BLaER1 treated with 17β-estradiol and CSF1 and Interleukin-3, amounts not matched to agents 10 nM and 100 nM (cell line): ENCODE results near the gene DIAPH2.
"Not testable (repeated sequence)": the region's sequence is repeated elsewhere in the genome, so short reads cannot be mapped to it uniquely, and the experiment has no call there.

Experiments
- H3K27ac ChIP-seq, 11 experiments: shearing (Covaris generic); formaldehyde crosslinking; 2 replicates each; pipeline ENCODE4 v1.8.1; 2022
- H3K27me3 ChIP-seq, 11 experiments: shearing (Covaris generic); formaldehyde crosslinking; 2 replicates each; pipeline ENCODE4 v1.8.1; 2022
- H3K36me3 ChIP-seq, 11 experiments: shearing (Covaris generic); formaldehyde crosslinking; 2 replicates each; pipeline ENCODE4 v1.8.1; 2022
- H3K4me1 ChIP-seq, 10 experiments: shearing (Covaris generic); formaldehyde crosslinking; 2 replicates each; pipeline ENCODE4 v1.8.1; 2022
- H3K4me2 ChIP-seq, 11 experiments: shearing (Covaris generic); formaldehyde crosslinking; 2 replicates each; pipeline ENCODE4 v1.8.1; 2022
- H3K4me3 ChIP-seq, 10 experiments: shearing (Covaris generic); formaldehyde crosslinking; 2 replicates each; pipeline ENCODE4 v1.8.1; 2022
- H3K9ac ChIP-seq, 11 experiments: shearing (Covaris generic); formaldehyde crosslinking; 2 replicates each; pipeline ENCODE4 v1.8.1; 2022
- H3K9me3 ChIP-seq, 11 experiments: shearing (Covaris generic); formaldehyde crosslinking; replicated peaks in 1 of 11; 2 replicates each; pipeline ENCODE4 v1.8.1; 2022
- H4K20me1 ChIP-seq, 11 experiments: shearing (Covaris generic); formaldehyde crosslinking; 2 replicates each; pipeline ENCODE4 v1.8.1; 2022
- Cebpa-rat ChIP-seq, 11 experiments: shearing (Covaris generic); IDR thresholded peaks; 2 replicates each; pipeline ENCODE4 v1.8.1; 2022

Gene DIAPH2

GRCh38 chrX:96721354-96721753 lies 36.7 kb downstream of the DIAPH2 start:
- peaks cover 0 to 25% (median 5%) of the 10 kb centered on the region in 11 experiments; a peak in 7 of 22 replicates for H4K20me1 ChIP-seq
- peak overlapping the region in 1 of 11 experiments; percentile 67; a peak in 3 of 22 replicates for H3K4me2 ChIP-seq

GRCh38 chrX:96722781-96723180 lies 38.1 kb downstream of the DIAPH2 start:
- H3K4me1 ChIP-seq, result peaks cover 0 to 42% (median 2%) of the 10 kb centered on the region in 10 experiments; a peak in 8 of 20 replicates
- H3K9me3 ChIP-seq, result peaks cover 18 to 25% (median 23%) of the 10 kb centered on the region in 11 experiments
- no peak overlapping the region for H3K4me3 ChIP-seq
- H3K27me3 ChIP-seq, result peaks cover 28 to 93% (median 84%) of the 10 kb centered on the region in 11 experiments; a peak in 21 of 22 replicates
- peaks cover 0 to 3% (median 0%) of the 10 kb centered on the region in 11 experiments; a peak in 1 of 22 replicates for H3K36me3 ChIP-seq
- H3K9ac ChIP-seq, result peak overlapping the region in 1 of 11 experiments; percentile 28; a peak in 1 of 22 replicates
- peaks cover 0 to 33% (median 6%) of the 10 kb centered on the region in 11 experiments; a peak in 7 of 22 replicates for H4K20me1 ChIP-seq
- no peak for TF ChIP-seq Cebpa-rat (IDR thresholded peaks at IDR 0.05)
- H3K27ac ChIP-seq, result peak overlapping the region in 3 of 11 experiments; percentile 55 to 64 (median 56); a peak in 7 of 22 replicates
- peak overlapping the region in 5 of 11 experiments; percentile 10 to 69 (median 50); a peak in 7 of 22 replicates for H3K4me2 ChIP-seq

More at GRCh38 chrX:96721354-96721753, 36.7 kb downstream of the DIAPH2 start:
- peaks cover 18 to 25% (median 23%) of the 10 kb centered on the region in 11 experiments for H3K9me3 ChIP-seq
- no peak overlapping the region for H3K9ac ChIP-seq
- H3K4me3 ChIP-seq, result no peak overlapping the region
- TF ChIP-seq Cebpa-rat (IDR thresholded peaks at IDR 0.05), result no peak
- H3K27me3 ChIP-seq, result peaks cover 25 to 90% (median 81%) of the 10 kb centered on the region in 11 experiments
- H3K4me1 ChIP-seq, result peaks cover 0 to 33% (median 2%) of the 10 kb centered on the region in 10 experiments; a peak in 8 of 20 replicates
- H3K27ac ChIP-seq, result no peak overlapping the region
- H3K36me3 ChIP-seq, result peaks cover 0 to 3% (median 0%) of the 10 kb centered on the region in 11 experiments; a peak in 1 of 22 replicates

- no peaks in the 10 kb centered on the region for H3K36me3 ChIP-seq
- peaks cover 0 to 32% (median 15%) of the 10 kb centered on the region in 11 experiments; a peak in 15 of 22 replicates for H4K20me1 ChIP-seq
- H3K9ac ChIP-seq, result no peak overlapping the region
- peaks cover 31 to 99% (median 87%) of the 10 kb centered on the region in 11 experiments; a peak in 21 of 22 replicates for H3K27me3 ChIP-seq
- no peak overlapping the region for H3K4me2 ChIP-seq
- no peak overlapping the region for H3K4me3 ChIP-seq
- H3K27ac ChIP-seq, result no peak overlapping the region
- no peak for TF ChIP-seq Cebpa-rat (IDR thresholded peaks at IDR 0.05)
- peaks cover 0 to 9% (median 0%) of the 10 kb centered on the region in 10 experiments; a peak in 2 of 20 replicates for H3K4me1 ChIP-seq
- no peaks in the 10 kb centered on the region for H3K9me3 ChIP-seq
These were observed 44.4 kb downstream of the DIAPH2 start for GRCh38 chrX:96729053-96729452.

GRCh38 chrX:96729868-96730643 lies 45.4 kb downstream of the DIAPH2 start:
- Histone ChIP-seq H3K4me3 (no peak overlapping the region), H3K4me1 (peaks cover 0 to 9% (median 0%) of the 10 kb centered on the region in 10 experiments; a peak in 2 of 20 replicates), H3K9ac (no peak overlapping the region), H3K27ac (no peak overlapping the region), H4K20me1 (peaks cover 0 to 39% (median 18%) of the 10 kb centered on the region in 11 experiments; a peak in 16 of 22 replicates), H3K36me3 (no peaks in the 10 kb centered on the region), H3K4me2 (no peak overlapping the region), H3K27me3 (peaks cover 37 to 98% (median 87%) of the 10 kb centered on the region in 11 experiments; a peak in 21 of 22 replicates), H3K9me3 (no peaks in the 10 kb centered on the region)
- TF ChIP-seq Cebpa-rat (IDR thresholded peaks at IDR 0.05), result no peak

GRCh38 chrX:96731000-96731399 lies 46.4 kb downstream of the DIAPH2 start:
- Histone ChIP-seq H3K27me3 (peaks cover 42 to 98% (median 84%) of the 10 kb centered on the region in 11 experiments; a peak in 21 of 22 replicates), H4K20me1 (peaks cover 0 to 39% (median 18%) of the 10 kb centered on the region in 11 experiments; a peak in 16 of 22 replicates)
- H3K4me2 ChIP-seq, H3K9me3 ChIP-seq, H3K4me1 ChIP-seq, H3K9ac ChIP-seq, H3K36me3 ChIP-seq, H3K27ac ChIP-seq, H3K4me3 ChIP-seq: not testable (repeated sequence)

GRCh38 chrX:96743367-96744073 lies 58.9 kb downstream of the DIAPH2 start:
- Histone ChIP-seq H3K9ac (no peak overlapping the region), H3K9me3 (no peaks in the 10 kb centered on the region), H3K27ac (no peak overlapping the region), H3K4me2 (no peak overlapping the region), H3K4me3 (no peak overlapping the region), H3K4me1 (no peaks in the 10 kb centered on the region), H4K20me1 (peaks cover 0 to 12% (median 0%) of the 10 kb centered on the region in 11 experiments; a peak in 6 of 22 replicates), H3K27me3 (peaks cover 75 to 97% (median 90%) of the 10 kb centered on the region in 11 experiments), H3K36me3 (peaks cover 0 to 53% (median 12%) of the 10 kb centered on the region in 11 experiments; a peak in 12 of 22 replicates)
- TF ChIP-seq Cebpa-rat (IDR thresholded peaks at IDR 0.05), result no peak

GRCh38 chrX:96752781-96753180 lies 68.1 kb downstream of the DIAPH2 start:
- Histone ChIP-seq H3K4me1 (no peaks in the 10 kb centered on the region), H3K4me2 (no peak overlapping the region), H3K9me3 (peaks cover 0 to 5% (median 0%) of the 10 kb centered on the region in 11 experiments; a peak in 3 of 22 replicates), H3K4me3 (no peak overlapping the region), H3K9ac (no peak overlapping the region), H4K20me1 (peaks cover 0 to 5% (median 0%) of the 10 kb centered on the region in 11 experiments; a peak in 2 of 22 replicates), H3K27me3 (peaks cover 37 to 90% (median 80%) of the 10 kb centered on the region in 11 experiments; a peak in 21 of 22 replicates), H3K36me3 (peaks cover 0 to 32% (median 5%) of the 10 kb centered on the region in 11 experiments; a peak in 9 of 22 replicates), H3K27ac (no peak overlapping the region)
- no peak for TF ChIP-seq Cebpa-rat (IDR thresholded peaks at IDR 0.05)

- peaks cover 37 to 90% (median 80%) of the 10 kb centered on the region in 11 experiments; a peak in 21 of 22 replicates for H3K27me3 ChIP-seq
- H3K4me2 ChIP-seq, result no peak overlapping the region
- no peak overlapping the region for H3K9ac ChIP-seq
- H3K27ac ChIP-seq, result no peak overlapping the region
- H4K20me1 ChIP-seq, result peaks cover 0 to 4% (median 0%) of the 10 kb centered on the region in 11 experiments; a peak in 2 of 22 replicates
- no peak overlapping the region for H3K4me3 ChIP-seq
- no peaks in the 10 kb centered on the region for H3K4me1 ChIP-seq
- peaks cover 0 to 33% (median 5%) of the 10 kb centered on the region in 11 experiments; a peak in 11 of 22 replicates for H3K36me3 ChIP-seq
- no peak for TF ChIP-seq Cebpa-rat (IDR thresholded peaks at IDR 0.05)
- H3K9me3 ChIP-seq, result peaks cover 0 to 5% (median 0%) of the 10 kb centered on the region in 11 experiments; a peak in 3 of 22 replicates
These were observed 68.6 kb downstream of the DIAPH2 start for GRCh38 chrX:96753230-96753629.
